PC-9 (cell line): Measurements from ENCODE around the gene FSTL1.

ENCODE experiments used
- CTCF ChIP-seq: fragments of 200-600 bp; sonication (generic); conservative IDR thresholded peaks from 2 replicates; pipeline ENCODE4 v1.6.1; 2017; ENCODE audit warnings: mixed run types, antibody characterized with exemption, mild to moderate bottlenecking, moderate library complexity
- EZH2 ChIP-seq: fragments of 200-600 bp; sonication (generic); IDR thresholded peaks from 2 replicates; pipeline ENCODE4 v1.8.0; 2017; ENCODE audit warnings: antibody characterized with exemption, low read depth

GRCh38 chr3:120348065-120348990 is 102.5 kb downstream of the FSTL1 start:
- TF ChIP-seq EZH2 (no peak), CTCF (no peak)
